HG03457 (cell line): ENCODE measurements around the gene BICDL1.
"Not testable (repeated sequence)": the region's sequence is repeated elsewhere in the genome, so short reads cannot be mapped to it uniquely, and the experiment has no call there.

Experiments
- ATAC-seq: cut with Tn5 transposase; IDR thresholded peaks from one replicate; pipeline ENCODE4 v1.9.1; 2021; ENCODE audit warnings: moderate number of reproducible peaks; ENCODE audit not compliant: unreplicated experiment

Gene BICDL1, protein sequence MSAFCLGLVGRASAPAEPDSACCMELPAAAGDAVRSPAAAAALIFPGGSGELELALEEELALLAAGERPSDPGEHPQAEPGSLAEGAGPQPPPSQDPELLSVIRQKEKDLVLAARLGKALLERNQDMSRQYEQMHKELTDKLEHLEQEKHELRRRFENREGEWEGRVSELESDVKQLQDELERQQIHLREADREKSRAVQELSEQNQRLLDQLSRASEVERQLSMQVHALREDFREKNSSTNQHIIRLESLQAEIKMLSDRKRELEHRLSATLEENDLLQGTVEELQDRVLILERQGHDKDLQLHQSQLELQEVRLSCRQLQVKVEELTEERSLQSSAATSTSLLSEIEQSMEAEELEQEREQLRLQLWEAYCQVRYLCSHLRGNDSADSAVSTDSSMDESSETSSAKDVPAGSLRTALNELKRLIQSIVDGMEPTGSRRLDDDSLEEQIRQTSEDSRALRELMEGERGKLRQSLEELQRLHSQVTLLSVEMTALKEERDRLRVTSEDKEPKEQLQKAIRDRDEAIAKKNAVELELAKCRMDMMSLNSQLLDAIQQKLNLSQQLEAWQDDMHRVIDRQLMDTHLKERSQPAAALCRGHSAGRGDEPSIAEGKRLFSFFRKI

DNA sequence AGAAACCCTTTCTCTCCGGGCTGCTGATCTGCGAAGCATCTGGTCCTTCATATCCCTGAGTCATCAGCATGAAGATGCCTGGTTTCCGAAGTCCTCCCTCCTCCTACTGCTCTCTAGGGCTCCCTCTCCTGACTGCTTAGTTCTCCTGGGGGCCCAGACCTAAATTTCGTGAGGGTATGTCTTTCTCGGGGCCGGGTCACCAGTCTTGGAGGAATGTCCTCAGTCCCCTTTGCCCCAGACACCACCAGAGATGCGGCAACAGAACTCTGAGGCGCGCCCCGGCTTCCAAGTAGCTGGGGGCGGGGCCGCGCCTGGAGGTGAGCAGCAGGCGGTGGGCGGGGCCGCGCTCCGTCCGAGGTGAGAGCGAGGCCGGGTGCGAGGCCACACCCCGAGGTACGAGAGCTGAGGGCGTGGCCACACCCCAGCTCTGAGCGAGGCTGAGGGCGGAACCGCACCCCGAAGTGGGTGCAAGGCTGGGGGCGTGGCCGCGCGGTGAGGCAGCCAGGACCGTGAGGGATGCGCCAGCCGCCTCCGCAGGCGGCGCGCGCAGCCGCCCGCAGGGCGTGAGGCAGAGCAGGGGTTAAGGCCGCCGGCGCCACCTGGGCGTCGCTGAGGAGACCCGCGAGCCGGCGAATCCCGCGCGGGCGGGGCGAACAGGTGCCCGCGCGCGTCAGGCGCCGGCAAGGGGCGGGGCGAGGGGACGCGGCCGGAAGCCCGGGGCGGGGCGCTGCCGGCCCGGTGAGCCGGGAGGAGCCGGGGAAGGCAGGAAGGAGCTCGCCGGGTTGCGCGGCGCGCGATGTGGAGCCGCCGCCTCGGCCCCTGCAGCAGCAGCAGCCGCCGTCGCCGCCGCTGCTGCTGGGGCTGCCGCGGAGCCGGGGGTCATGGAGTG, at the start of gene BICDL1:
TSS of gene BICDL1 (plus strand) at position 765 of the 889 bp plus-strand sequence. CDS start 633 bp downstream, outside the sequence.
- ATAC-seq = peak; percentile 54

- ATAC-seq = no peak
These were observed 48.1 kb upstream of the BICDL1 start for GRCh38 chr12:119940897-119941296.

DNA sequence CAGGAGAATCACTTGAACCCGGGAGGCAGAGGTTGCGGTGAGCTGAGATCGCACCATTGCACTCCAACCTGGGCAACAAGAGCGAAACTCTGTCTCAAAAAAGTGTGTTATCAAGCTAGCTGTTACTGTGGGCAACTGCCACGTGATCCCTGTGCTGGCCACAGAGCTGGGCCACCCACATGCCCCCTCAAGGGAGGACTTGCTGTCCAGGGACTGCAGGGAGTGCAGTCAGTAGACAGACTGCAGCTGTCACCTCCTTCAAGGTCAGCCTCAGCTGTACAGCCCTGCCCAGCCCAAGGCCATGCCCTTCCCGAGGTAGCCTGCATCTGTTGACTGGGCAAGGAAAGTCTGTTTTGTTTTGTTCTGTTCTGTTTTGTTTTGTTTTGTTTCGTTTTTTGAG, 46.6 kb upstream of the BICDL1 start:
- no peak for ATAC-seq

DNA sequence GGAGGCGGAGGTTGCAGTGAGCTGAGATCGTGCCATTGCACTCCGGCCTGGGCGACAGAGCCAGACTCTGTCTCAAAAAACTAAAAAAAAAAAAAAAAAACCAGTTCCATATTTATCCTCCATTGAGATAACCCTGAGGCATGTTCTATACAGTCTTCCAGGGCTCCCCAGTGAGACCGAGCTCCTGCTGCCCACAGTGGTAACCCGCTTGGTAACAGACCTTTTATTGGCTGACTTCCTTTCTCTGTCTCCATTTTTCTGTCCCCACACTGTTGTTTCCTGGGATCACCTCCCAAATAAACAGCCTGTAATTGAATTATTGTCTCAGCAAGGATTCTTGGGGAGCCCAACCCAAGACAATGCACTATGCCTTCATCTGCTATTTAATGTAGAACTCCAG, 42.8 kb upstream of the BICDL1 start:
- ATAC-seq = no peak

DNA sequence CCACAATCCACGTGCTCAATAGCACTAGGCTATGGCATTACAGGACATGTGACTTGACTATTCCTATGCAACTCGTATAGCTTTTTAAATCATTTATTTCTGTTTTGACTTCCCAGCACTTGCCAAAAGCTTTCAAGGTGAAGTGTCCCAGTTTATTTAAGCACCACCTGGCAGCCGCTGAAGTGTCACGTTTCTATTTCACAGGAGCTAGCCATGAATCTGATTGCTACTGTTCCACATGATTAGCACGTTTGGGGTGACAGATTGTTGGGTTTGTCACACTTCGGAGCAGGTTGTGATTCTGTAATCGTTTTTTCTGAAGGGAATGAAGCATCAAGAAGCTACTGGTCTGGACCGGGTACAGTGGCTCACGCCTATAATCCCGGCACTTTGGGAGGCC, 39.9 kb upstream of the BICDL1 start:
- no peak for ATAC-seq

GRCh38 chr12:119949594-119949993, 39.4 kb upstream of the BICDL1 start:
- no peak for ATAC-seq

GRCh38 chr12:119956047-119956446, 33.0 kb upstream of the BICDL1 start:
- no peak for ATAC-seq

DNA sequence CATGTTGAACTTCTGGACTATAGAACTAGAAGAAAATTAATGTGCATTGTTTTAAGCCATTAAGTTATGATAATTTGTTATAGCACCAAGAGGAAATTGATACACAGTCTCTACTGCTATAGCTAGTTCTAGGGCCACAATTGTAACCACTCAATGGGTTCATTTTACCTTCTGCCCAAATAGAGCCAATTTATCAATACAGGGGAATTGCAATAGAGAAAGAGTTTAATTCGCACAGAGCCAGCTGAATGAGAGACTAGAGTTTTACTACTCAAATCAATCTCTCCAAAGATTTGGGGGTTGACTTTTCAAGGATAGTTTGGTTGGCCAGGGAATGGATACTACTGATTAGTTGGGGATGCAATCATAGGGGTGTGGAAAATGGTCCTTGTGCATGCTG, 31.9 kb upstream of the BICDL1 start:
- ATAC-seq = no peak

- ATAC-seq = no peak
These were observed 29.6 kb upstream of the BICDL1 start for GRCh38 chr12:119959435-119959834.

GRCh38 chr12:119964123-119964522, 24.9 kb upstream of the BICDL1 start:
- ATAC-seq = no peak

DNA sequence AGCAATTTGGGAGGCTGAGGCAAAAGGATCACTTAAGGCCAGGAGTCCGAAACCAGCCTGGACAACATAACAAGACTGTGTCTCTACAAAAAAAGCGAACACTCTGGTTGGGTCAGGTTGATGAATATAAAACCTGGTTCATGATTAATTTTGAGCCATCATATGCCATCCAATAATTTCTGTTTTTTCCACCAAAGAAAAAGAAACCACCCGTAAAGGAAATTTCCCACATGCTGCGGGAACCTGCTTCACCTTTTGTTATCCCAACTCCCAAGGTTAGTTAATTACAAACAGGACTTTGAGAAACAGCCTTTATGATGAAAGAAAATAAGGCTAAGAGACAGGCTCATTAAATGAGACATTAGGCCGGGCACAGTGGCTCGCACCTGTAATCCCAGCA, 24.1 kb upstream of the BICDL1 start:
- no peak for ATAC-seq

DNA sequence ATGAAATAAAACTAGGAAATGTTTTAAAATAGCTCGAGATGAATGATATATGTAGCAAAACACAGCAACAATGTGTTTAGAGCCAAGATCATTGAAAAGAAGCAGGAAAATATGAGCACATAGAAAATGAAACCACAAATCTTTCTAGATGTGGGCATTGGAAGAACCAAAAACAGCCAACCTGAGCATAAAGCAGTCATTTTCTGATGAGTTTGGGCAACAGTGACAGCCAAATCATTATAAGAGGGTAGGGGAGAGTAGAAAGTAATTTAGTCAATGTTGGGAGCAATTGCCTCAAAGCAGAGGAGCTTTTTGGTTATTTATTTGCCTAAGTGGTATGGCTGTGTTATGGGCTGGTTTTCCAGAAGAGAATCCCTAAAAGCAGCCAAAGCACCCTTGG, 8.8 kb upstream of the BICDL1 start:
- ATAC-seq = no peak

DNA sequence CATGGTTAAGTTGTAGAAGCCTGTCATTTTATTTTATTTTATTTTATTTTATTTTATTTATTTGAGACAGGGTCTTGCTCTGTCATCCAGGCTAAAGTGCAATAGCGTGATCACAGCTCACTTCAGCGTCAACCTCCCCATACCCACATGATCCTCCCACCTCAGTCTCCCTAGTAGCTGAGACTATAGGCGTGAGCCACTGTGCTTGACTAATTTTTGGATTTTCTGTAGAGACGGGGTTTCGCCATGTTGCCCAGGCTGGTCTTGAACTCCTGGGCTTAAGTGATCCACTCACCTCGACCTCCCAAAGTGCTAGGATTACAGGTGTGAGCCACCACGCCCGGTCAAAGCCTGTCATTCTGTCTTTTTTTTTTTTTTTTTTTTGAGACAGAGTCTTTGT, 8.3 kb upstream of the BICDL1 start:
- not testable (repeated sequence) for ATAC-seq

DNA sequence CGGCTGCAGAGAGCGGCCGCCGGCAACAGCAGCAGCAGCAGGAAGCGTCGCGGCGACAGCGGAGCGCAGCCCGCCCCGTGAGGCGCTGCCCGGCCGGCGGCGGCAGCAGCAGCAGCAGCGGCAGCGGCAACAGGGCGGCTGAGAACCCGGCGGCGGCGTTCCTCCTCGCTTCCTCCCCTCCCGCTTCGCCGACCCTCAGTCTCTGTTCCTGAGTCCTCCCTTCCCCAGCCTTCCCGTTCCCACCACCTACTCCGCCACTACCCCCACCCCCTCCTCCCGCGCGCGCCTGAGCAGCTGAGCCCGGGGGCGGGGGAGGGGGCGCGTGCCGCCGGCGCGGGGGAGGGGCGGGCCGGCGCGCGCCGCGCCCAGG, 310 bp downstream of the BICDL1 start:
- peak; percentile 21 for ATAC-seq

- ATAC-seq = peak; percentile 30
These were observed 820 bp downstream of the BICDL1 start for GRCh38 chr12:119989731-119990381.

DNA sequence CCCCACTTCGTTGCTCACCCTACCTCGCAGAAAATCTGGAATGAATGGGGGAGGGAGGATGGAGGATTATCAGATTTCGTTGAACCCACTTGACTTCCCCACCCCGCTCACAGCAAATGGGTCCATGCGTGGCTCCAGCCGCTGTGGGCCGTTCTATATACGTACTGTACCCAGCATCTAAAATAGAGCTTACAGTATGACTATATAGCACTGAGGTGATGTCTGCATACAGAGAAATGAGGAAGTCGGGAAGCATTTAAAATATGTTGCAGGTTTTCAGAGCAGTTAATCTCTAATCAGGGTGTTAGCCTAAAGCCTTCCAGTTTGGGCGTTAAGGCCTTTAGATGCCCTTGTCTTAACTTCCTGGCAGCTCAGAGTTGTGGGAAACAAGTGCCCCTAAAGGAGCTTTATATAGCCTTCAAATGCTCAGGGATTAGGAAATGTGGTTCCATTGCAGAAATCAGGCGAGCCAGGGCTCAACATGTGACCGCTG, 1.4 kb downstream of the BICDL1 start:
- ATAC-seq = no peak

- no peak for ATAC-seq
These were observed 3.2 kb downstream of the BICDL1 start for GRCh38 chr12:119992129-119992705.

- no peak for ATAC-seq
These were observed 6.0 kb downstream of the BICDL1 start for GRCh38 chr12:119994892-119995658.

- ATAC-seq = no peak
These were observed 7.4 kb downstream of the BICDL1 start for GRCh38 chr12:119996417-119996816.
